LNCaP clone FGC (cell line): ENCODE measurements around the gene HSPA12A.
A peak's percentile ranks its signal among the peaks of the same experiment; 100 is the strongest.

Experiments used
- DNase-seq: peaks from one replicate; pipeline ENCODE4 v3.0.0-alpha.2; 2011; ENCODE audit warnings: low read depth
- H3K4me3 ChIP-seq: 2 replicates; pipeline ENCODE4 v1.5.1; 2011; ENCODE audit warnings: mild to moderate bottlenecking, low read depth, low read length, control low read depth
- TF ChIP-seq, protein P1 (sequence below): IDR thresholded peaks from 2 replicates; pipeline ENCODE4 v1.5.1; 2012; ENCODE audit warnings: mild to moderate bottlenecking; ENCODE audit not compliant: control insufficient read depth, insufficient read depth; ENCODE audit errors: extremely low read depth

Gene HSPA12A

GRCh38 chr10:116742367-116743265 is at the start of gene HSPA12A:
TSS of gene HSPA12A (minus strand) at chr10:116742566. CDS start at chr10:116742469, 97 bp downstream.
- DNase-seq: peak; percentile 35
- TF ChIP-seq, protein P1, sequence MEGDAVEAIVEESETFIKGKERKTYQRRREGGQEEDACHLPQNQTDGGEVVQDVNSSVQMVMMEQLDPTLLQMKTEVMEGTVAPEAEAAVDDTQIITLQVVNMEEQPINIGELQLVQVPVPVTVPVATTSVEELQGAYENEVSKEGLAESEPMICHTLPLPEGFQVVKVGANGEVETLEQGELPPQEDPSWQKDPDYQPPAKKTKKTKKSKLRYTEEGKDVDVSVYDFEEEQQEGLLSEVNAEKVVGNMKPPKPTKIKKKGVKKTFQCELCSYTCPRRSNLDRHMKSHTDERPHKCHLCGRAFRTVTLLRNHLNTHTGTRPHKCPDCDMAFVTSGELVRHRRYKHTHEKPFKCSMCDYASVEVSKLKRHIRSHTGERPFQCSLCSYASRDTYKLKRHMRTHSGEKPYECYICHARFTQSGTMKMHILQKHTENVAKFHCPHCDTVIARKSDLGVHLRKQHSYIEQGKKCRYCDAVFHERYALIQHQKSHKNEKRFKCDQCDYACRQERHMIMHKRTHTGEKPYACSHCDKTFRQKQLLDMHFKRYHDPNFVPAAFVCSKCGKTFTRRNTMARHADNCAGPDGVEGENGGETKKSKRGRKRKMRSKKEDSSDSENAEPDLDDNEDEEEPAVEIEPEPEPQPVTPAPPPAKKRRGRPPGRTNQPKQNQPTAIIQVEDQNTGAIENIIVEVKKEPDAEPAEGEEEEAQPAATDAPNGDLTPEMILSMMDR: no peak
- H3K4me3 ChIP-seq: peak within 1 kb of the TSS; percentile 59

- no peak for DNase-seq
- TF ChIP-seq, protein P1: no peak
- H3K4me3 ChIP-seq: no peak overlapping the region
Observed at GRCh38 chr10:116791241-116791640, 48.9 kb upstream of the HSPA12A start.

DNA sequence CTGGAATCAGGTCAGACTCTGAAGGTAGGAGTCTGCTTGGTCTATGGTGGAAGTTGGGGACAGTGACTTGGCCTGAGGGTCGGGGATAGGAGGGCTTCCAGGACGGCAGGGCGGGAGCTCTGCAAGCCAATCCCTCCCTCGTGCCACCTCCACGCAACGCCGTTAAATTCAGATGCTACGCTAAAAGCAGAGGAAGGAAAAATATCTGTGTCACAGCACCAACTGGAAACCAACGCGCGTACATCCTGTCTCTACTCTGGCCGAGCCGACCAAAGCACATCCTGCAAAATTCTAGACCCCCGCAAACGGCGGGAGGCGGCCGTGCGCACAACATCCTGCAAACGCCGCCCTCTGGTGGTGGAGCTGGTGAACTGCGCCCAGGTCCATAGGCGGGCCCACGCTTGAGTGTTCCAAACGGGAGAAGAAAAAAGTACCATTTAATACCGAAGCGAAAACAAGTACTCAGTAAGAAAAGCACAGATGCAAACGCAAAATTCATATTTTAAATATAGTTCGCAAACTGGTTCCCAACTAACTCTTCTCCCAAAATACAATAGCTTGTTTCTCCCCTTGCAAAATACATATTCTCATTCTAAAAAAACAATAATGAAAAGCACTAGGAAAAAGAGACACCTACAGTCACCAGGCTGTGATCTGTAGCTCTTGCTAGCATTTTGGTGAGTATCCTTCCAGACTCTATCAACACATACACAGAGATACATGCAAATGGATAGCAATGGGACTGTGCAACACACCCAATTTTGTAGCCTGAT is 45.7 kb upstream of the HSPA12A start:
- TF ChIP-seq, protein P1: peak; percentile 88
- peak overlapping the region; percentile 30 for H3K4me3 ChIP-seq
- no peak for DNase-seq

GRCh38 chr10:116787053-116787659 is 44.8 kb upstream of the HSPA12A start:
- DNase-seq: no peak
- no peak overlapping the region for H3K4me3 ChIP-seq
- TF ChIP-seq, protein P1: no peak

GRCh38 chr10:116785867-116786266 is 43.5 kb upstream of the HSPA12A start:
- no peak for DNase-seq
- H3K4me3 ChIP-seq: no peak overlapping the region
- TF ChIP-seq, protein P1: no peak

DNA sequence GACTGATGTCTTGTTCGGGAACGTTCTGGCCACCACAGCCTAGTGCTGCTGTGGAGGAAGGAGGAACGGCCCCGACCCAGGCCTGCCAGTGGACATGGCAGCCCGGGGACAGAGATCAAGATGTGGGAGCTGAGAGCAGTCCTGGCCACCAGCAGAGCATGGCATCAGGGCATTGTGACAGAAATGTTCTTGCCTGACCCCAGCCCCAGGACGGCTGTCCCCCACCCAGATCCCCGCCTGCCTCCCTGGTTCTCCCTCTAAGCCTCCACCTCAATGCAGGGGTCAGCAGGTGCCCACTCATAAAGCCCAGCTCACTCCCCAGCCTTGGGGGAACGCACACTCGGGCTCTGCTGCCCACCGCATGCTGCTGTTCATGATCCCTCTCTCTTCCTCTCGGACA is 42.9 kb upstream of the HSPA12A start:
- TF ChIP-seq, protein P1: no peak
- no peak overlapping the region for H3K4me3 ChIP-seq
- no peak for DNase-seq
